Thyroid gland (tissue), 4 donors: Measurements from ENCODE around the gene CFAP99.

Source experiments
- CTCF ChIP-seq, 6 experiments: fragments of 200-600 bp in 3 of 6; fragments of 450-650 bp in 3 of 6; sonication (generic) in 3 of 6; IDR thresholded peaks; one replicate each; pipeline ENCODE4 v1.5.1; 2016 to 2019; ENCODE audit warnings: antibody characterized with exemption in 6 of 6, mild to moderate bottlenecking in 2 of 6, inconsistent platforms in 1 of 6, moderate library complexity in 1 of 6
- POLR2A ChIP-seq, 2 donors: fragments of 450-650 bp; IDR thresholded peaks; one replicate each; pipeline ENCODE4 v1.6.1; 2017; ENCODE audit warnings: antibody characterized with exemption in 2 of 2, mild to moderate bottlenecking in 2 of 2, moderate library complexity in 1 of 2

- TF ChIP-seq CTCF (IDR thresholded peaks at IDR 0.05), result no peak
- TF ChIP-seq POLR2A (IDR thresholded peaks at IDR 0.05), result no peak
Observed at GRCh38 chr4:2501034-2501594, 82.4 kb downstream of the CFAP99 start.
